ENCODE data around the gene GLP2R. TPM values are rescaled to one million over a fixed set of nuclear protein-coding genes. Genes with fewer than 3 reads are reported as not detected.

GLP2R gene
- total and polyA plus RNA-seq, 2 of the 8 experiments (the other 6 are each of a cell fraction or from before 2014, with no cell fraction given): not detected

DNA sequence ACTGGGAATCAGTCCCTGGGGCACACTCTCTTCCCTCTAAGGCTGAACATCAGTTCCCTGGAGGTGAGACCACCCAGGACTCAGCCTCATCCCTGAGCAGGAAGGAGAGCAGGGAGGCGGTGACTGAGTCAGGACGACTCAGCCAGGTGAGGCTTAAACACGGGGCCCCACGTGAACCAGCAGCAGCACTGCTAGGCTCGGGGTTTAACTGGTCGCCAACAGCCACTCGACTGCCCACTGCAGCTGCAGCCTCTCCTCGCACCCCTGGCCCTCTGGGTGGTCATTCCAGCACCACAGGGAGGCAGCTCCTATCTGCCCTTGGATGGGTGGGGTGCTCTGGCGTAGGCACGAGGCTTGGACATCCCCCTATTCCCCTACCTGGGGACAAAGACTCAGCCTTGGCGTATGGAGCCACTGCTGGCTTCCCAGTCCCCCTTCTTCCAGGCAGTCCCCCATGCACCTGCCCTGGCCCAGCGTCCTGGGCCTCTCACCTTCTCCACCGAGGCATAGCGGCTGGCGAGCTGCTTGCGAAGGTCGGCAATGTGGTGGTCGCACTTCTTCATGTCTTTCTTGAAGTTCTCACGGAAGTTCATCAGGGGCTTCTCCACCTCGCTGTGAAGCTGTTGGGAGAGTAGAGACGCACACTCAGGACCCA is 100.6 kb downstream of the GLP2R start:
- no peaks in the 10 kb centered on the region for H3K79me2 ChIP-seq (ENCODE audit: control insufficient read depth in 1 of 2, insufficient read depth in 2 of 2, low read length in 2 of 2)
- no peaks in the 10 kb centered on the region for H3K27me3 ChIP-seq (replicated peaks in 1 of 4; ENCODE audit: control insufficient read depth in 3 of 4, extremely low read depth in 1 of 4, insufficient read depth in 3 of 4, low read length in 3 of 4)
- H2BK120ac ChIP-seq (replicated peaks; ENCODE audit: low read depth, low read length): no peak overlapping the region
- H3K56ac ChIP-seq (replicated peaks; ENCODE audit: insufficient read length, low read depth, low read length): no peak overlapping the region
- H3K36me3 ChIP-seq (ENCODE audit: control insufficient read depth in 2 of 4, insufficient read depth in 4 of 4, low read length in 3 of 4): no peaks in the 10 kb centered on the region
- H3K27ac ChIP-seq (ENCODE audit: low read depth, low read length): no peak overlapping the region
- 91% methylated on average over 17 of the region's 21 CpGs; no CpG with 5 or more reads in 1 of the 2 experiments for WGBS, 2 experiments (ENCODE audit: extremely low coverage in 1 of 2, insufficient coverage in 1 of 2, insufficient read length in 1 of 2, insufficient replicate concordance in 2 of 2, low coverage in 1 of 2, low lambda C conversion rate in 2 of 2, missing lambda C conversion rate in 1 of 2)
- H4K5ac ChIP-seq (ENCODE audit: insufficient read length, low read depth, low read length): no peak overlapping the region
- peaks cover 0 to 4% (median 0%) of the 10 kb centered on the region in 4 experiments; a peak in 1 of 7 replicates for H3K4me1 ChIP-seq (replicated peaks in 1 of 4; ENCODE audit: control insufficient read depth in 3 of 4, insufficient read depth in 4 of 4, low read length in 3 of 4)
- no peaks in the 10 kb centered on the region for H3K23me2 ChIP-seq (ENCODE audit: low read depth, low read length)
- no peak overlapping the region for H3K4me3 ChIP-seq (ENCODE audit: extremely low read depth in 1 of 4, insufficient read depth in 2 of 4, low read depth in 3 of 4, low read length in 4 of 4)
- H2BK5ac ChIP-seq (ENCODE audit: low read depth, low read length): no peak overlapping the region
- DNase-seq (ENCODE audit: low read depth in 1 of 2, low spot score in 2 of 2) (no peak), FAIRE-seq (no peak)
- H4K8ac ChIP-seq (ENCODE audit: extremely low read depth, insufficient read depth, low read length): no peak overlapping the region; the same call in none of the 2 replicates
- POLR2A ChIA-PET (ENCODE audit: partially characterized antibody): interaction anchor here (1.2 kb wide), 1 partner anchor 33 kb away, joined by 3 read pairs; no protein-coding TSS in a partner anchor
- no peaks in the 10 kb centered on the region for H3K79me1 ChIP-seq (ENCODE audit: low read depth, low read length)
- CTCF ChIA-PET (ENCODE audit: partially characterized antibody): interaction anchor here (0.7 to 8.4 kb wide), 18 partner anchors 8 to 690 kb away, joined by 3 to 130 read pairs (median 4); partner anchors contain the start of gene RCVRN
- no peak overlapping the region for H3K4me2 ChIP-seq (ENCODE audit: insufficient read depth in 1 of 2, low read depth in 2 of 2, low read length in 2 of 2)
- H3K9ac ChIP-seq (replicated peaks in 1 of 4; ENCODE audit: extremely low read depth in 1 of 4, low read depth in 3 of 4, low read length in 3 of 4): no peak overlapping the region
- H4K20me1 ChIP-seq (replicated peaks in 1 of 2; ENCODE audit: control insufficient read depth in 1 of 2, insufficient read depth in 2 of 2, low read length in 2 of 2): no peaks in the 10 kb centered on the region
- no peak overlapping the region for H3K18ac ChIP-seq (ENCODE audit: extremely low read depth, low read length)
- H2BK20ac ChIP-seq (ENCODE audit: low read length): no peak overlapping the region
- H3K23ac ChIP-seq (ENCODE audit: insufficient read length): no peak overlapping the region
- no peak overlapping the region for H4K91ac ChIP-seq (replicated peaks; ENCODE audit: insufficient read length, low read length)
- H2AK5ac ChIP-seq (ENCODE audit: low read depth, low read length): no peak overlapping the region
- no peak overlapping the region for H3K4ac ChIP-seq (replicated peaks; ENCODE audit: insufficient read length, low read depth, low read length)
- no peak overlapping the region for H2BK15ac ChIP-seq (ENCODE audit: low read length)
- no peaks in the 10 kb centered on the region for H3K9me3 ChIP-seq (ENCODE audit: insufficient read depth in 2 of 2, low read depth in 1 of 2, low read length in 1 of 2)
- no peak overlapping the region for H2BK12ac ChIP-seq (ENCODE audit: low read depth, low read length)
- H3K14ac ChIP-seq (ENCODE audit: insufficient read length): no peak overlapping the region
- no peak overlapping the region for H2AFZ ChIP-seq (ENCODE audit: low read length)
- TF ChIP-seq POU5F1 (IDR thresholded peaks at IDR 0.05; ENCODE audit: low read depth, low read length): no peak
- TF ChIP-seq RNF2 (IDR thresholded peaks at IDR 0.05; ENCODE audit: borderline replicate concordance, low read depth, low read length, missing control alignments, poor library complexity, severe bottlenecking): no peak
- TF ChIP-seq RFX5 (IDR thresholded peaks at IDR 0.05; ENCODE audit: borderline replicate concordance, low read depth, low read length): no peak
- no peak for TF ChIP-seq SRF (IDR thresholded peaks at IDR 0.05; ENCODE audit: low read depth, low read length)
- no peak for TF ChIP-seq RAD21 (IDR thresholded peaks at IDR 0.05 in 1 of 2, conservative IDR thresholded peaks at IDR 0.05 in 1 of 2; ENCODE audit: low read depth in 2 of 2, low read length in 2 of 2)
- no peak for TF ChIP-seq EZH2 (IDR thresholded peaks at IDR 0.05; ENCODE audit: low read depth, low read length, severe bottlenecking)
- no peak for TF ChIP-seq TAF7 (optimal IDR thresholded peaks at IDR 0.05; ENCODE audit: borderline replicate concordance, low read depth, low read length)
- TF ChIP-seq NANOG (IDR thresholded peaks at IDR 0.05; ENCODE audit: insufficient read depth, low read depth, low read length, poor library complexity, severe bottlenecking): no peak
- no peak for TF ChIP-seq MAX (IDR thresholded peaks at IDR 0.05)
- TF ChIP-seq SIX5 (IDR thresholded peaks at IDR 0.05; ENCODE audit: low read depth, low read length): no peak
- TF ChIP-seq SP1 (IDR thresholded peaks at IDR 0.05; ENCODE audit: low read depth, low read length): no peak
- no peak for TF ChIP-seq FOSL1 (IDR thresholded peaks at IDR 0.05; ENCODE audit: insufficient read depth, low read depth, low read length)

Measured in H1 (cell line).